ENCODE results near the gene SETMAR.

Gene SETMAR

GRCh38 chr3:4355401-4356219 is 52.4 kb downstream of the SETMAR start:
- no peak for DNase-seq

- DNase-seq, result no peak
These were observed 53.0 kb downstream of the SETMAR start for GRCh38 chr3:4356220-4356540.

GRCh38 chr3:4356546-4357410 is 53.6 kb downstream of the SETMAR start:
- no peak for DNase-seq

GRCh38 chr3:4358273-4358672 is 55.1 kb downstream of the SETMAR start:
- DNase-seq, result no peak

GRCh38 chr3:4359805-4360502 is 56.8 kb downstream of the SETMAR start:
- DNase-seq, result no peak

GRCh38 chr3:4360817-4361216 is 57.6 kb downstream of the SETMAR start:
- no peak for DNase-seq

GRCh38 chr3:4362523-4362922 is 59.4 kb downstream of the SETMAR start:
- DNase-seq, result no peak

All from activated CD8-positive, alpha-beta memory T cell treated with anti-CD3 and anti-CD28 coated beads for 24 hours (primary cell).